Islet precursor cell (in vitro differentiated cells): ENCODE results near the gene CBLC.
A peak's percentile ranks its signal among the peaks of the same experiment; 100 is the strongest.
"Not testable (repeated sequence)": the region's sequence is repeated elsewhere in the genome, so short reads cannot be mapped to it uniquely, and the experiment has no call there.

Source experiments
- DNase-seq: peaks from one replicate; pipeline ENCODE4 v3.0.0-alpha.2; 2018

The CBLC gene

GRCh38 chr19:44765949-44766335 is 11.7 kb upstream of the CBLC start:
- no peak for DNase-seq

- DNase-seq = no peak
Measured at GRCh38 chr19:44767295-44768180, 10.2 kb upstream of the CBLC start.

- peak; percentile 96 for DNase-seq
Measured at GRCh38 chr19:44770550-44771257, 7.0 kb upstream of the CBLC start.

GRCh38 chr19:44772144-44772543 is 5.5 kb upstream of the CBLC start:
- DNase-seq = not testable (repeated sequence)

- DNase-seq = no peak
Measured at GRCh38 chr19:44772959-44773358, 4.7 kb upstream of the CBLC start.

GRCh38 chr19:44775676-44776240 is 1.9 kb upstream of the CBLC start:
- DNase-seq = no peak

GRCh38 chr19:44776402-44777096 is 1.1 kb upstream of the CBLC start:
- DNase-seq = no peak

GRCh38 chr19:44779150-44779549 is 1.5 kb downstream of the CBLC start:
- no peak for DNase-seq

- not testable (repeated sequence) for DNase-seq
Measured at GRCh38 chr19:44781694-44782093, 4.0 kb downstream of the CBLC start.

- DNase-seq = no peak
Measured at GRCh38 chr19:44782729-44783128, 5.0 kb downstream of the CBLC start.

- DNase-seq = no peak
Measured at GRCh38 chr19:44783545-44783944, 5.9 kb downstream of the CBLC start.

- DNase-seq = no peak
Measured at GRCh38 chr19:44785271-44785670, 7.6 kb downstream of the CBLC start.

- DNase-seq = no peak
Measured at GRCh38 chr19:44785993-44786392, 8.3 kb downstream of the CBLC start.

GRCh38 chr19:44788971-44789370 is 11.3 kb downstream of the CBLC start:
- DNase-seq = no peak

GRCh38 chr19:44789943-44790483 is 12.3 kb downstream of the CBLC start:
- DNase-seq = no peak

GRCh38 chr19:44792281-44792680 is 14.6 kb downstream of the CBLC start:
- no peak for DNase-seq

GRCh38 chr19:44794610-44795009 is 16.9 kb downstream of the CBLC start:
- no peak for DNase-seq

- no peak for DNase-seq
Measured at GRCh38 chr19:44795398-44795987, 17.8 kb downstream of the CBLC start.

GRCh38 chr19:44796701-44797115 is 19.0 kb downstream of the CBLC start:
- DNase-seq = peak; percentile 74

- DNase-seq = no peak
Measured at GRCh38 chr19:44799627-44800346, 22.1 kb downstream of the CBLC start.

GRCh38 chr19:44800461-44800860 is 22.8 kb downstream of the CBLC start:
- peak; percentile 92 for DNase-seq
